ENCODE results near the gene CIAO3.

Gene CIAO3

DNA sequence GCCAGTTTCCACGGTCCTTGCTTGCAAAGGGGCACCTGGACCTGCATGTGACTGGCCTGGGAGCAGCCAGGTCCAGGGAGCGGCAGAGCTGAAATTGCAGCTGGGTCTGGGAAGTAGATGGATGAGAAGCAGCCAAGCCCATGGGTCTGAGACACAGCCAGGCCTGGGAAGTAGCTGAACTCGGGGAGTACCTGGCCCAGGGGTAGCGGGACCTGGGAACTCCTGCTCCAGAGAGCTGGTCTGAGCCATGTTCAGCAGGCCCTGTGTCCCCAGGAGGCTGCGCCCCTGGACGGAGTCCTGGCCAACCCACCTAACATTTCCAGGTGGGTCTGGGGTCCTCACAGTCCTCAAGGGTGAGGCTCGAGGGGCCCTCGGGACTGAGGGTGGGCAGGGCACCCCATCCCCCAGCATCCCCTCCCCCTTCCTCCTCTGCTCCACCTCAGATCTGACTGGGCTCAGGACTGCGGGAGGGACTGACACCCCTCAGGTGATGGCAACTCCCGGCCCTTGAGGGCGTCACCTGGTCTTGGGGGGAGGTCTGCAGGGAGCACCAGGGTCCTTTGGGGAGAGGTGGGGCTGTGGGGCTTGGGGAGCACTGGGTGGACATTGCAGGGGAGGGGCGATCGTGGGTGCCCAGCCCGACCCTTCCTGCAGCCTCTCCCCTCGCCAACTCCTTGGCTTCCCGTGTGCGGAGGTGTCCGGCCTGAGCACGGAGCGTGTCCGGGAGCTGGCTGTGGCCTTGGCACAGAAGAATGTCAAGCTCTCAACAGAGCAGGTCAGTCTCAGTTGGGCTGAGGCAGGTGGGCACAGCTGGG is 22.8 kb upstream of the CIAO3 start:
- H3K36me3 ChIP-seq (replicated peaks in 1 of 2; ENCODE audit: control insufficient read depth in 2 of 2, insufficient read depth in 2 of 2, low read length in 2 of 2), result no peaks in the 10 kb centered on the region
- peaks cover 8 to 16% of the 10 kb centered on the region in 2 donors for H3K4me1 ChIP-seq (ENCODE audit: control insufficient read depth in 2 of 2, insufficient read depth in 1 of 2, low read depth in 1 of 2, low read length in 2 of 2)
- peak overlapping the region; percentile 38 for H3K18ac ChIP-seq (ENCODE audit: low read length)
- H3K4ac ChIP-seq (ENCODE audit: low read length), result peak overlapping the region; percentile 66
- DNase-seq (ENCODE audit: low spot score), result no peak
- no peak overlapping the region for H2BK120ac ChIP-seq (ENCODE audit: low read depth, low read length)
- no peak overlapping the region for H3K4me2 ChIP-seq (ENCODE audit: insufficient read depth, low read length, poor library complexity, severe bottlenecking)
- no peak overlapping the region for H3K27ac ChIP-seq (replicated peaks; ENCODE audit: low read length)
- H2BK15ac ChIP-seq (ENCODE audit: low read length), result peak overlapping the region; percentile 91
- H2AFZ ChIP-seq (ENCODE audit: low read length), result no peak overlapping the region
- H3K4me3 ChIP-seq (ENCODE audit: low read length in 2 of 2), result no peak overlapping the region
- no peaks in the 10 kb centered on the region for H3K9me3 ChIP-seq (replicated peaks in 1 of 2; ENCODE audit: control insufficient read depth in 2 of 2, insufficient read depth in 1 of 2, low read depth in 1 of 2, low read length in 2 of 2)
- H3K27me3 ChIP-seq (ENCODE audit: control insufficient read depth in 3 of 3, insufficient read depth in 3 of 3, low read depth in 1 of 3, low read length in 3 of 3), result peaks cover 0 to 15% (median 0%) of the 10 kb centered on the region in 3 experiments
- no peak overlapping the region for H3K23ac ChIP-seq (ENCODE audit: low read depth, low read length, poor library complexity)
- H3K14ac ChIP-seq (ENCODE audit: low read length), result peak overlapping the region; percentile 9
- H2BK12ac ChIP-seq (ENCODE audit: low read length), result peak overlapping the region; percentile 42
- H3K9ac ChIP-seq (ENCODE audit: low read depth, low read length, poor library complexity), result no peak overlapping the region
- H4K91ac ChIP-seq (ENCODE audit: low read depth, low read length, poor library complexity), result no peak overlapping the region
- no CpG with 5 or more reads among the region's 21 CpGs for WGBS, 2 donors (ENCODE audit: extremely low coverage in 2 of 2, insufficient read length in 2 of 2, insufficient replicate concordance in 1 of 2)
- H4K8ac ChIP-seq (ENCODE audit: low read depth, low read length), result no peak overlapping the region
- H3K79me1 ChIP-seq (ENCODE audit: low read depth, low read length), result peaks cover 5% of the 10 kb centered on the region
- no peak overlapping the region for H2BK5ac ChIP-seq (ENCODE audit: low read length)
- peak overlapping the region; percentile 97 for H2AK5ac ChIP-seq (ENCODE audit: low read depth, low read length)

DNA sequence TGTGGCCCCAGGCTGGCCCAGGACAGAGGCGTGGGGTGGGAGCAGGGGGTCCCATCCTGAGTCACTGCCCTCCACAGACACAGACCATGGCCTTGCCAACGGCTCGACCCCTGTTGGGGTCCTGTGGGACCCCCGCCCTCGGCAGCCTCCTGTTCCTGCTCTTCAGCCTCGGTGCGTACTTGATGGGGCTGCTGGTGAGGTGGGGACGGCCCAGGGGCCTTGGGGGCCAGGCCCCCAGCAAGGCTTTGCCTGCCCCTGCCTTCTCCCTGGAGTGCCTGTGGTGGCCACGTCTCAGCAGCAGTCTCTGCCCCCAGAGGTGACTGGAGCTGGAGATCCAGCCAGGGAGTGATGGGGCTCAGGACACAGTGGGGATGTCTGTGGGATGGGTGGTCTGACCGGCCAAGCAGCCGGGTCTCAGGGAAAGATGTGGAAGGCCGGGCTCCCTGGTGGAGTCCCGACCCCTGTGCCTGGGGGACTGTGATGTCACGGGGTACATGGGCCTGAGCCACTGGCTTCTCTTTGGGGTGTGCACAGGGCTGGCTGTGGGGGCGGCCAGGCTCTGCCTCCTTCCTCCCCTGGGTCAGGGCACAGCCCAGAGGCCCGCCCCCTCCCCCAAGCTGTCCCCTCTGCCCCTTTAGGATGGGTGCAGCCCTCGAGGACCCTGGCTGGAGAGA is 21.9 kb upstream of the CIAO3 start:
- no peak for DNase-seq (ENCODE audit: low spot score)
- Histone ChIP-seq H3K36me3 (replicated peaks in 1 of 2; ENCODE audit: control insufficient read depth in 2 of 2, insufficient read depth in 2 of 2, low read length in 2 of 2) (no peaks in the 10 kb centered on the region), H4K91ac (ENCODE audit: low read depth, low read length, poor library complexity) (peak overlapping the region; percentile 3), H3K27ac (replicated peaks; ENCODE audit: low read length) (no peak overlapping the region), H3K27me3 (ENCODE audit: control insufficient read depth in 3 of 3, insufficient read depth in 3 of 3, low read depth in 1 of 3, low read length in 3 of 3) (peaks cover 0 to 15% (median 0%) of the 10 kb centered on the region in 3 experiments), H2AK5ac (ENCODE audit: low read depth, low read length) (peak overlapping the region; percentile 97), H3K4me3 (ENCODE audit: low read length in 2 of 2) (no peak overlapping the region), H2BK15ac (ENCODE audit: low read length) (peak overlapping the region; percentile 91), H3K4ac (ENCODE audit: low read length) (no peak overlapping the region), H3K79me1 (ENCODE audit: low read depth, low read length) (peaks cover 4% of the 10 kb centered on the region), H2AFZ (ENCODE audit: low read length) (no peak overlapping the region), H3K18ac (ENCODE audit: low read length) (peak overlapping the region; percentile 74), H3K14ac (ENCODE audit: low read length) (peak overlapping the region; percentile 56), H3K4me1 (ENCODE audit: control insufficient read depth in 2 of 2, insufficient read depth in 1 of 2, low read depth in 1 of 2, low read length in 2 of 2) (peaks cover 8 to 12% of the 10 kb centered on the region in 2 donors), H3K9me3 (replicated peaks in 1 of 2; ENCODE audit: control insufficient read depth in 2 of 2, insufficient read depth in 1 of 2, low read depth in 1 of 2, low read length in 2 of 2) (no peaks in the 10 kb centered on the region), H2BK5ac (ENCODE audit: low read length) (peak overlapping the region; percentile 48), H2BK12ac (ENCODE audit: low read length) (peak overlapping the region; percentile 42), H3K4me2 (ENCODE audit: insufficient read depth, low read length, poor library complexity, severe bottlenecking) (no peak overlapping the region), H4K8ac (ENCODE audit: low read depth, low read length) (no peak overlapping the region), H2BK120ac (ENCODE audit: low read depth, low read length) (peak overlapping the region; percentile 24), H3K23ac (ENCODE audit: low read depth, low read length, poor library complexity) (no peak overlapping the region), H3K9ac (ENCODE audit: low read depth, low read length, poor library complexity) (no peak overlapping the region)
- no CpG with 5 or more reads among the region's 17 CpGs for WGBS, 2 donors (ENCODE audit: extremely low coverage in 2 of 2, insufficient read length in 2 of 2, insufficient replicate concordance in 1 of 2)

DNA sequence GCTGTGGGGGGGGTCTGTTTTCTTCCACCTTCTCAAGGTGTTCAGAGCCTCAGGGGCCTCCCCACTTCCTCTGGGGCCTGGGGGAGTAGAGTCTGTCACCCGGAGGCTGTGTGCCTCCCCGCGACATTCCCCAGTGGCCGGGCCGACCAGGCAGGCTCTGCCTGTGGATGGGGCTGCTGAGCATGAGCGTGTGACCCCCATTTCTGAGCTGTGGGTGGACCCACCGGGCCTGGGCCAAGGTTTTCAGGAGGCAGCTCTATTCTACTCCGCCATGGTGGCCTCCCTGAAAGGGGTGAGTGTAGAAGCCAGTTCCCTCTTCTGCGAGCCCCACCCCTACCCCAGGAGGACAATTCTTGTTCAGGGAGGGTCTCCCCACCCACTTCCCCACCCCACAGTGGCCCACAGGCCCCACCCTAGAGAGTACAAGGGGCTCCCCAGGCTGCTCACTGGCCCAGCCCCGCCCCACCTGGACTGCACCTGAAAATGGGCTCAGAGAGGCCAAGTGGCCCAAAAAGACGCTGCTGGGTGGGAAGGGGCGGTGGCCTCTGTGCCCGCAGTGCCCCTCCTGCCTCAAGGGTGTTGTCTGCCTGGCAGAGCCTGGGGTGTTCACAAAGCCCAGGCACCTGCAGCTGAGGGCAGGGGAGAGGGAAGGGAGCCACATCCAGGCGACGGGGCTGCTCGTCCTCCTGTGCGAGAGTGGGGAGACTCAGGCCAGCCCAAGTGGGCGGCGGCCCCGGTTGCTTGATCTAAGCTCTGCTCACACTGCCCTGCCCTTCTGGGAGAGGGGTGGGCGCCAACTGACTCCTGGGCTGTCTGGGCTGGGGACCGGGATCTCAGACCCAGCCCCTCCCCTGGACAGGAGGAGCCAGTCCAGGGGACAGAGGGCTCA is 21.1 kb upstream of the CIAO3 start:
- no peak overlapping the region for H3K9ac ChIP-seq (ENCODE audit: low read depth, low read length, poor library complexity)
- H3K27me3 ChIP-seq (ENCODE audit: control insufficient read depth in 3 of 3, insufficient read depth in 3 of 3, low read depth in 1 of 3, low read length in 3 of 3), result peaks cover 0 to 15% (median 0%) of the 10 kb centered on the region in 3 experiments
- H4K91ac ChIP-seq (ENCODE audit: low read depth, low read length, poor library complexity), result no peak overlapping the region
- peak overlapping the region; percentile 48 for H2BK5ac ChIP-seq (ENCODE audit: low read length)
- no peak overlapping the region for H3K14ac ChIP-seq (ENCODE audit: low read length)
- H3K4me3 ChIP-seq (ENCODE audit: low read length in 2 of 2), result no peak overlapping the region
- peaks cover 0 to 2% of the 10 kb centered on the region in 2 donors for H3K9me3 ChIP-seq (replicated peaks in 1 of 2; ENCODE audit: control insufficient read depth in 2 of 2, insufficient read depth in 1 of 2, low read depth in 1 of 2, low read length in 2 of 2)
- no peak overlapping the region for H2AFZ ChIP-seq (ENCODE audit: low read length)
- peaks cover 4% of the 10 kb centered on the region for H3K79me1 ChIP-seq (ENCODE audit: low read depth, low read length)
- no CpG with 5 or more reads among the region's 22 CpGs for WGBS, 2 donors (ENCODE audit: extremely low coverage in 2 of 2, insufficient read length in 2 of 2, insufficient replicate concordance in 1 of 2)
- peak overlapping the region; percentile 99 for H2BK15ac ChIP-seq (ENCODE audit: low read length)
- peak overlapping the region; percentile 10 for H3K23ac ChIP-seq (ENCODE audit: low read depth, low read length, poor library complexity)
- DNase-seq (ENCODE audit: low spot score), result no peak
- H2AK5ac ChIP-seq (ENCODE audit: low read depth, low read length), result peak overlapping the region; percentile 97
- peak overlapping the region; percentile 88 for H3K18ac ChIP-seq (ENCODE audit: low read length)
- H3K27ac ChIP-seq (replicated peaks; ENCODE audit: low read length), result no peak overlapping the region
- H3K36me3 ChIP-seq (replicated peaks in 1 of 2; ENCODE audit: control insufficient read depth in 2 of 2, insufficient read depth in 2 of 2, low read length in 2 of 2), result no peaks in the 10 kb centered on the region
- H3K4ac ChIP-seq (ENCODE audit: low read length), result peak overlapping the region; percentile 66
- H2BK120ac ChIP-seq (ENCODE audit: low read depth, low read length), result peak overlapping the region; percentile 72
- peaks cover 11 to 12% of the 10 kb centered on the region in 2 donors for H3K4me1 ChIP-seq (ENCODE audit: control insufficient read depth in 2 of 2, insufficient read depth in 1 of 2, low read depth in 1 of 2, low read length in 2 of 2)
- H2BK12ac ChIP-seq (ENCODE audit: low read length), result peak overlapping the region; percentile 24
- no peak overlapping the region for H3K4me2 ChIP-seq (ENCODE audit: insufficient read depth, low read length, poor library complexity, severe bottlenecking)
- H4K8ac ChIP-seq (ENCODE audit: low read depth, low read length), result no peak overlapping the region
